GM21529 (cell line): Measurements from ENCODE around the gene SUMF2.
"Not testable (repeated sequence)": the region's sequence is repeated elsewhere in the genome, so short reads cannot be mapped to it uniquely, and the experiment has no call there.

Source experiments
- ATAC-seq: cut with Tn5 transposase; IDR thresholded peaks from one replicate; pipeline ENCODE4 v1.9.1; 2021; ENCODE audit not compliant: unreplicated experiment

The SUMF2 gene

GRCh38 chr7:56062382-56062781, 1.7 kb upstream of the SUMF2 start:
- ATAC-seq: no peak

GRCh38 chr7:56063500-56063881, 595 bp upstream of the SUMF2 start:
- ATAC-seq: no peak

GRCh38 chr7:56066376-56066775, 2.3 kb downstream of the SUMF2 start:
- not testable (repeated sequence) for ATAC-seq

GRCh38 chr7:56074371-56074791, 10.3 kb downstream of the SUMF2 start:
- ATAC-seq: peak; percentile 95

- no peak for ATAC-seq
These were observed 13.6 kb downstream of the SUMF2 start for GRCh38 chr7:56077681-56078080.

GRCh38 chr7:56078196-56078595, 14.1 kb downstream of the SUMF2 start:
- ATAC-seq: no peak

- no peak for ATAC-seq
These were observed 15.5 kb downstream of the SUMF2 start for GRCh38 chr7:56079450-56080185.

- ATAC-seq: not testable (repeated sequence)
These were observed 16.8 kb downstream of the SUMF2 start for GRCh38 chr7:56080726-56081435.

- no peak for ATAC-seq
These were observed 17.7 kb downstream of the SUMF2 start for GRCh38 chr7:56081626-56082340.

GRCh38 chr7:56083150-56083785, 19.2 kb downstream of the SUMF2 start:
- ATAC-seq: no peak

GRCh38 chr7:56086761-56087160, 22.7 kb downstream of the SUMF2 start:
- no peak for ATAC-seq

- no peak for ATAC-seq
These were observed 23.4 kb downstream of the SUMF2 start for GRCh38 chr7:56087445-56087844.

- no peak for ATAC-seq
These were observed 27.5 kb downstream of the SUMF2 start for GRCh38 chr7:56091591-56091990.

GRCh38 chr7:56092388-56092787, 28.3 kb downstream of the SUMF2 start:
- ATAC-seq: not testable (repeated sequence)

GRCh38 chr7:56092789-56093531, 28.9 kb downstream of the SUMF2 start, which contains the start of gene PHKG1:
Gene PHKG1, minus strand, starts transcription at chr7:56092952. Its CDS starts 4,011 bp downstream, at chr7:56088941.
- ATAC-seq: no peak

GRCh38 chr7:56097700-56098099, 33.6 kb downstream of the SUMF2 start:
- ATAC-seq: no peak

GRCh38 chr7:56098187-56099008, 34.3 kb downstream of the SUMF2 start:
- ATAC-seq: not testable (repeated sequence)

- no peak for ATAC-seq
These were observed 35.6 kb downstream of the SUMF2 start for GRCh38 chr7:56099653-56100052.

GRCh38 chr7:56104138-56104537, 40.1 kb downstream of the SUMF2 start:
- not testable (repeated sequence) for ATAC-seq

- no peak for ATAC-seq
These were observed 41.4 kb downstream of the SUMF2 start for GRCh38 chr7:56105508-56105907.
